A673 (cell line): ENCODE results near the gene CEP63. TPM values are rescaled to one million over a fixed set of nuclear protein-coding genes. Genes with fewer than 3 reads are reported as not detected.
A peak's percentile ranks its signal among the peaks of the same experiment; 100 is the strongest.

Source experiments
- BruUV-seq: library from RNA; stranded (reverse); fragments of 400-500 nt; replicated peaks from 2 replicates; lab custom pipeline; 2021; lab: Mats Ljungman, UMichigan
- CTCF ChIA-PET: fragments of 300-600 bp; sonication (Branson Sonifier 250); formaldehyde crosslinking; loops from one replicate; lab custom pipeline; 2022; ENCODE audit warnings: antibody characterized with exemption; lab: Charles Lee
- POLR2A ChIA-PET: fragments of 300-600 bp; sonication (Branson Sonifier 250); formaldehyde crosslinking; loops from one replicate; lab custom pipeline; 2022; ENCODE audit warnings: antibody characterized with exemption; ENCODE audit not compliant: low non-redundant PET; lab: Charles Lee
- DNase-seq: peaks from one replicate; pipeline ENCODE4 v3.0.0-alpha.2; 2015; ENCODE audit warnings: low spot score
- H3K27ac ChIP-seq: fragments of 200-600 bp; sonication (generic); 2 replicates; pipeline ENCODE4 v1.5.1; 2016; ENCODE audit warnings: mixed run types, low read depth, mild to moderate bottlenecking, mixed read lengths, antibody characterized with exemption, low read length; ENCODE audit not compliant: poor library complexity, severe bottlenecking
- H3K27me3 ChIP-seq: fragments of 200-600 bp; sonication (generic); replicated peaks from 2 replicates; pipeline ENCODE4 v1.6.1; 2017; ENCODE audit warnings: mixed run types, low read depth, mild to moderate bottlenecking, mixed read lengths, antibody characterized with exemption, low read length; ENCODE audit not compliant: insufficient read depth, poor library complexity
- H3K36me3 ChIP-seq: fragments of 200-600 bp; sonication (generic); 2 replicates; pipeline ENCODE4 v1.6.1; 2016; ENCODE audit warnings: mixed run types, mild to moderate bottlenecking, mixed read lengths, antibody characterized with exemption, low read length; ENCODE audit not compliant: insufficient read depth, poor library complexity, severe bottlenecking
- H3K4me1 ChIP-seq: fragments of 200-600 bp; sonication (generic); 2 replicates; pipeline ENCODE4 v1.6.1; 2017; ENCODE audit warnings: mixed run types, mild to moderate bottlenecking, mixed read lengths, antibody characterized with exemption, low read length; ENCODE audit not compliant: insufficient read depth, poor library complexity, severe bottlenecking
- H3K4me3 ChIP-seq: fragments of 200-600 bp; sonication (generic); 2 replicates; pipeline ENCODE4 v1.5.1; 2016; ENCODE audit warnings: low read depth, mixed run types, mild to moderate bottlenecking, mixed read lengths, low read length; ENCODE audit not compliant: poor library complexity, severe bottlenecking
- H3K9me3 ChIP-seq: fragments of 200-600 bp; sonication (generic); 2 replicates; pipeline ENCODE4 v1.6.1; 2016; ENCODE audit warnings: mixed run types, low read depth, mild to moderate bottlenecking, mixed read lengths, antibody characterized with exemption, low read length; ENCODE audit not compliant: poor library complexity, severe bottlenecking
- EZH2 ChIP-seq: fragments of 200-600 bp; sonication (generic); IDR thresholded peaks from 2 replicates; pipeline ENCODE4 v1.6.1; 2017; ENCODE audit warnings: borderline replicate concordance, low read depth, mild to moderate bottlenecking, mixed read lengths, antibody characterized with exemption, low read length; ENCODE audit not compliant: poor library complexity, severe bottlenecking
- intact Hi-C: fragments of 100-400 bp; cut with micrococcal nuclease; formaldehyde crosslinking; loops from one replicate; pipeline ENCODE4 v1.10.0; 2022; ENCODE audit not compliant: unreplicated experiment
- total RNA-seq: library from RNA; stranded (reverse); gene quantifications from 2 replicates; pipeline ENCODE4 v1.2.3, GENCODE V29; 2021
- TF ChIP-seq, protein P1 (sequence below): fragments of 300-800, 200-600 bp; sonication (generic); conservative IDR thresholded peaks from 2 replicates; pipeline ENCODE4 v1.5.1; 2017; ENCODE audit warnings: low read depth, mild to moderate bottlenecking, antibody characterized with exemption, low read length, moderate library complexity, mixed read lengths

Gene CEP63
- total RNA-seq, 1 experiment from 2014 or later = 29.2 TPM

DNA sequence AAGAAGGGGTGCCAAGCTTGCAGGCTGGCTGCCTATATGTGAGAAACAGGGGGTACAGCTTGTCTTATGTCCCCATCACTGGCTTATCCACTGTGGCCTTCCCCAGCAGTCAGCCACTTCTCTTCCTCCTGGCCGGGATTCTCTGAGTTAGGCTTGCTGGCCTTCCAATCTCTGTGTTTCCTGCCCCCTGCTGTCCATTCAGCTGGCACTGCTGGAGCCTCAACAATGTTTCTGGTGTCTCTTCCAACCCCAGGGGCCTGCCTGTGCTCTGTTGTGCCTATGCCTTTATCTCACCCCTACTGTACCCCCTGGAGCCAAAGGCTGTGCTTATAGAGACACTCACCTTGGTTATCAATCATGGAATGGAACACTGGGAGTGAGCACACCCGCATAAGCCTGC, 36.6 kb upstream of the CEP63 start:
- H3K9me3 ChIP-seq = no peaks in the 10 kb centered on the region
- H3K27me3 ChIP-seq = no peaks in the 10 kb centered on the region
- intact Hi-C loops = loop anchor here (1.0 kb wide), 1 partner anchor 141 kb away; no protein-coding TSS in a partner anchor
- H3K27ac ChIP-seq = no peak overlapping the region
- TF ChIP-seq, protein P1, sequence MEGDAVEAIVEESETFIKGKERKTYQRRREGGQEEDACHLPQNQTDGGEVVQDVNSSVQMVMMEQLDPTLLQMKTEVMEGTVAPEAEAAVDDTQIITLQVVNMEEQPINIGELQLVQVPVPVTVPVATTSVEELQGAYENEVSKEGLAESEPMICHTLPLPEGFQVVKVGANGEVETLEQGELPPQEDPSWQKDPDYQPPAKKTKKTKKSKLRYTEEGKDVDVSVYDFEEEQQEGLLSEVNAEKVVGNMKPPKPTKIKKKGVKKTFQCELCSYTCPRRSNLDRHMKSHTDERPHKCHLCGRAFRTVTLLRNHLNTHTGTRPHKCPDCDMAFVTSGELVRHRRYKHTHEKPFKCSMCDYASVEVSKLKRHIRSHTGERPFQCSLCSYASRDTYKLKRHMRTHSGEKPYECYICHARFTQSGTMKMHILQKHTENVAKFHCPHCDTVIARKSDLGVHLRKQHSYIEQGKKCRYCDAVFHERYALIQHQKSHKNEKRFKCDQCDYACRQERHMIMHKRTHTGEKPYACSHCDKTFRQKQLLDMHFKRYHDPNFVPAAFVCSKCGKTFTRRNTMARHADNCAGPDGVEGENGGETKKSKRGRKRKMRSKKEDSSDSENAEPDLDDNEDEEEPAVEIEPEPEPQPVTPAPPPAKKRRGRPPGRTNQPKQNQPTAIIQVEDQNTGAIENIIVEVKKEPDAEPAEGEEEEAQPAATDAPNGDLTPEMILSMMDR = peak; percentile 55
- no peak for TF ChIP-seq EZH2
- CTCF ChIA-PET = interaction anchor here (1.4 kb wide), 1 partner anchor 140 kb away, joined by 5 read pairs; no protein-coding TSS in a partner anchor
- H3K4me3 ChIP-seq = no peak overlapping the region
- peaks cover 5% of the 10 kb centered on the region for H3K4me1 ChIP-seq
- H3K36me3 ChIP-seq = no peaks in the 10 kb centered on the region
- BruUV-seq = no TSS peak
- peak; percentile 58 for DNase-seq
- POLR2A ChIA-PET = no interaction called here

DNA sequence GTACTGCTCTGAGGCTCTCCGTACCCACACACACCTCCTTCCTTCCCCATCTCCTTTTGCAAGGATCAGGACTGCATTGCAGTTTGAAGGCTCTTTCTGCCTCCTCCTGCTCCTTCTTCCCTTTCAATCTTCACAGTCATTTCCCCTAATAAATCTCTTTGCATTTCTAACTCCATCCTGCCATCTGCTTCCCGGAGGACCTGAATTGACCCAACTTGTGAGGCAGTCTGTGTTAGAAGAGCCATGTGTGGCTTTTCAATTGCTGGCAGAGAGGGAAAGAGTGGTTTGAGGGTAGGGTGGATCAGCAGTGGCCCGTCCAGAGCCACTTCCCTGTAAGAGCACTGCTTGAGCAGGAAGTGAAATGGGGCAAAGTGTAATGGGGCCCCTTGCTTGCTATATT, 35.9 kb upstream of the CEP63 start:
- no peaks in the 10 kb centered on the region for H3K36me3 ChIP-seq
- CTCF ChIA-PET = interaction anchor here (1.4 kb wide), 1 partner anchor 141 kb away, joined by 5 read pairs; no protein-coding TSS in a partner anchor
- no peak for DNase-seq
- TF ChIP-seq, protein P1 = no peak
- no peak for TF ChIP-seq EZH2
- no peaks in the 10 kb centered on the region for H3K27me3 ChIP-seq
- H3K4me3 ChIP-seq = no peak overlapping the region
- intact Hi-C loops = loop anchor here (1.0 kb wide), 1 partner anchor 142 kb away; no protein-coding TSS in a partner anchor
- H3K27ac ChIP-seq = no peak overlapping the region
- no TSS peak for BruUV-seq
- POLR2A ChIA-PET = no interaction called here
- no peaks in the 10 kb centered on the region for H3K9me3 ChIP-seq
- peaks cover 5% of the 10 kb centered on the region for H3K4me1 ChIP-seq

DNA sequence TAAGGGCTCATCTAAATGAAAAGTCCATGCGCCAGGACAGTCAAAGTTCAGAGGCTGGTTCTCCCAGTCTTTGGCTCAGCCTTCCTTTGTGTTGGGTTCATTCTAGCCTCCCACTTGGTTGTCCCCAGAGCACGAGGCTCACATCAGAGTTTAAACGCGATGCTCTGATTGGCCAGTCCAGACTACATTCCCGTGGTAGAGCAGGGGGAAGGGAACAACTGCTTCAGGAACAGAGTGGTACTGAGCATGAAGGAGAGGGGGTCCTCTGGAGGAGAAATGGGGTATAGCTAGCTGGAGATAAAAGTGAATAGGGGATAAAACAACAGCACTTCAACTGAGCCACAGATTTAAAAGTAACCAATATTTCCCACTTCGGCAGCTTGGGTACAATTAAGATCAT, 32.2 kb upstream of the CEP63 start:
- Histone ChIP-seq H3K36me3 (no peaks in the 10 kb centered on the region), H3K27me3 (no peaks in the 10 kb centered on the region), H3K4me1 (no peaks in the 10 kb centered on the region), H3K9me3 (no peaks in the 10 kb centered on the region), H3K4me3 (no peak overlapping the region), H3K27ac (no peak overlapping the region)
- ChIA-PET CTCF (interaction anchor here (1.5 kb wide), 1 partner anchor 23 kb away, joined by 3 read pairs; no protein-coding TSS in a partner anchor), POLR2A (no interaction called here)
- no TSS peak for BruUV-seq
- intact Hi-C loops = loop anchor here (1.0 kb wide), 1 partner anchor 145 kb away; no protein-coding TSS in a partner anchor
- TF ChIP-seq, protein P1 = peak; percentile 54
- no peak for TF ChIP-seq EZH2
- peak; percentile 57 for DNase-seq
